ENCODE measurements around the gene RAPGEF4.

DNA sequence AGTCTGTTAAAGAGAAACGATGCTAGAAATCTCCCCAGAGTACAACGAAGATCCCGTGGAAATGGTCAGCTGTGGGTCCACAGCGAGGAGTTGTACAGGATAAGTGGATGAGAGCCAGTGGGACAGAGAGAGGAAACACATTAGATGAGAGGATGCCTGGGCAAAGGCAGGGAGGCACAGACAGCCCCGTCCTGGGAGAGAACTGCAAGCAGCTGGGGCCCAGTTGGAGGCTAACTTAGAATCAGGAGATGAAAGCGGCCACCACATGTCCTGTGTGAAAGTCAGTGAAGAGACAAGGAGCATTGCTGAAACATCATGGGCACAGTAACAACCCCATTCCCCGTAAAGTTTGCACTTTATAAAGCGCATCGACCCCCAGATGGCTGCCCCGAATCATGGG, 157.5 kb downstream of the RAPGEF4 start:
- TF ChIP-seq, protein P1, sequence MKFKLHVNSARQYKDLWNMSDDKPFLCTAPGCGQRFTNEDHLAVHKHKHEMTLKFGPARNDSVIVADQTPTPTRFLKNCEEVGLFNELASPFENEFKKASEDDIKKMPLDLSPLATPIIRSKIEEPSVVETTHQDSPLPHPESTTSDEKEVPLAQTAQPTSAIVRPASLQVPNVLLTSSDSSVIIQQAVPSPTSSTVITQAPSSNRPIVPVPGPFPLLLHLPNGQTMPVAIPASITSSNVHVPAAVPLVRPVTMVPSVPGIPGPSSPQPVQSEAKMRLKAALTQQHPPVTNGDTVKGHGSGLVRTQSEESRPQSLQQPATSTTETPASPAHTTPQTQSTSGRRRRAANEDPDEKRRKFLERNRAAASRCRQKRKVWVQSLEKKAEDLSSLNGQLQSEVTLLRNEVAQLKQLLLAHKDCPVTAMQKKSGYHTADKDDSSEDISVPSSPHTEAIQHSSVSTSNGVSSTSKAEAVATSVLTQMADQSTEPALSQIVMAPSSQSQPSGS (CRISPR knock-in tag; IDR thresholded peaks at IDR 0.05; ENCODE audit: borderline replicate concordance, low read depth), result no peak
- TF ChIP-seq, protein P2, sequence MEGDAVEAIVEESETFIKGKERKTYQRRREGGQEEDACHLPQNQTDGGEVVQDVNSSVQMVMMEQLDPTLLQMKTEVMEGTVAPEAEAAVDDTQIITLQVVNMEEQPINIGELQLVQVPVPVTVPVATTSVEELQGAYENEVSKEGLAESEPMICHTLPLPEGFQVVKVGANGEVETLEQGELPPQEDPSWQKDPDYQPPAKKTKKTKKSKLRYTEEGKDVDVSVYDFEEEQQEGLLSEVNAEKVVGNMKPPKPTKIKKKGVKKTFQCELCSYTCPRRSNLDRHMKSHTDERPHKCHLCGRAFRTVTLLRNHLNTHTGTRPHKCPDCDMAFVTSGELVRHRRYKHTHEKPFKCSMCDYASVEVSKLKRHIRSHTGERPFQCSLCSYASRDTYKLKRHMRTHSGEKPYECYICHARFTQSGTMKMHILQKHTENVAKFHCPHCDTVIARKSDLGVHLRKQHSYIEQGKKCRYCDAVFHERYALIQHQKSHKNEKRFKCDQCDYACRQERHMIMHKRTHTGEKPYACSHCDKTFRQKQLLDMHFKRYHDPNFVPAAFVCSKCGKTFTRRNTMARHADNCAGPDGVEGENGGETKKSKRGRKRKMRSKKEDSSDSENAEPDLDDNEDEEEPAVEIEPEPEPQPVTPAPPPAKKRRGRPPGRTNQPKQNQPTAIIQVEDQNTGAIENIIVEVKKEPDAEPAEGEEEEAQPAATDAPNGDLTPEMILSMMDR (IDR thresholded peaks at IDR 0.05), result no peak
- no peak for TF ChIP-seq NR1H2 (CRISPR knock-in tag; IDR thresholded peaks at IDR 0.05)
- no peak for TF ChIP-seq ZNF219 (CRISPR knock-in tag; IDR thresholded peaks at IDR 0.05; ENCODE audit: borderline replicate concordance)
- no peak for TF ChIP-seq SP1 (CRISPR knock-in tag; conservative IDR thresholded peaks at IDR 0.05)
